ENCODE results near the gene HOXA5. TPM values are rescaled to one million over a fixed set of nuclear protein-coding genes. Genes with fewer than 3 reads are reported as not detected.

The HOXA5 gene
- total and polyA plus RNA-seq, 2 donors (not counting 1 experiment from before 2014, with no cell fraction given) = 18.3 to 35.6 TPM

- H3K27me3 ChIP-seq (ENCODE audit: control insufficient read depth, insufficient read depth, low read length) = no peaks in the 10 kb centered on the region
- DNase-seq (ENCODE audit: low read depth in 2 of 2) = peak in 1 of 2 donors; percentile 61
- H3K36me3 ChIP-seq (ENCODE audit: control insufficient read depth, insufficient read depth, low read length) = peaks cover 2% of the 10 kb centered on the region
- TF ChIP-seq, protein P1, sequence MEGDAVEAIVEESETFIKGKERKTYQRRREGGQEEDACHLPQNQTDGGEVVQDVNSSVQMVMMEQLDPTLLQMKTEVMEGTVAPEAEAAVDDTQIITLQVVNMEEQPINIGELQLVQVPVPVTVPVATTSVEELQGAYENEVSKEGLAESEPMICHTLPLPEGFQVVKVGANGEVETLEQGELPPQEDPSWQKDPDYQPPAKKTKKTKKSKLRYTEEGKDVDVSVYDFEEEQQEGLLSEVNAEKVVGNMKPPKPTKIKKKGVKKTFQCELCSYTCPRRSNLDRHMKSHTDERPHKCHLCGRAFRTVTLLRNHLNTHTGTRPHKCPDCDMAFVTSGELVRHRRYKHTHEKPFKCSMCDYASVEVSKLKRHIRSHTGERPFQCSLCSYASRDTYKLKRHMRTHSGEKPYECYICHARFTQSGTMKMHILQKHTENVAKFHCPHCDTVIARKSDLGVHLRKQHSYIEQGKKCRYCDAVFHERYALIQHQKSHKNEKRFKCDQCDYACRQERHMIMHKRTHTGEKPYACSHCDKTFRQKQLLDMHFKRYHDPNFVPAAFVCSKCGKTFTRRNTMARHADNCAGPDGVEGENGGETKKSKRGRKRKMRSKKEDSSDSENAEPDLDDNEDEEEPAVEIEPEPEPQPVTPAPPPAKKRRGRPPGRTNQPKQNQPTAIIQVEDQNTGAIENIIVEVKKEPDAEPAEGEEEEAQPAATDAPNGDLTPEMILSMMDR (conservative IDR thresholded peaks at IDR 0.05 in 1 of 2, IDR thresholded peaks at IDR 0.05 in 1 of 2; ENCODE audit: low read depth in 1 of 2, low read length in 2 of 2) = no peak
- TF ChIP-seq EZH2 (IDR thresholded peaks at IDR 0.05; ENCODE audit: low read length, missing control alignments) = no peak
- peak overlapping the region; percentile 41 to 61 (median 52) for H3K4me3 ChIP-seq (replicated peaks in 1 of 4; ENCODE audit: control extremely low read depth in 1 of 4, insufficient read depth in 1 of 4, low read depth in 3 of 4, low read length in 4 of 4)
- H4K20me1 ChIP-seq (ENCODE audit: control insufficient read depth, extremely low read depth, insufficient read depth, low read length) = no peaks in the 10 kb centered on the region
- H3K4me2 ChIP-seq (ENCODE audit: extremely low read depth, insufficient read depth, low read length) = peak overlapping the region; percentile 99
- peaks cover 93% of the 10 kb centered on the region for H3K79me2 ChIP-seq (ENCODE audit: control insufficient read depth, insufficient read depth, low read length)
- peak overlapping the region; percentile 98 for H3K27ac ChIP-seq (ENCODE audit: insufficient read depth, low read length)
- no peaks in the 10 kb centered on the region for H3K9me3 ChIP-seq (ENCODE audit: control insufficient read depth, insufficient read depth, low read depth, low read length)
- H3K4me1 ChIP-seq (ENCODE audit: control insufficient read depth, extremely low read depth, insufficient read depth, low read length) = peaks cover 26% of the 10 kb centered on the region
- no peak overlapping the region for H2AFZ ChIP-seq (ENCODE audit: low read length)
- peak overlapping the region; percentile 70 for H3K9ac ChIP-seq (ENCODE audit: insufficient read depth, low read length)
Observed at GRCh38 chr7:27145165-27145913, 1.9 kb upstream of the HOXA5 start.

GRCh38 chr7:27144781-27145164 lies 1.3 kb upstream of the HOXA5 start:
- H3K9me3 ChIP-seq (ENCODE audit: control insufficient read depth, insufficient read depth, low read depth, low read length) = no peaks in the 10 kb centered on the region
- peak overlapping the region; percentile 70 for H3K9ac ChIP-seq (ENCODE audit: insufficient read depth, low read length)
- H3K27me3 ChIP-seq (ENCODE audit: control insufficient read depth, insufficient read depth, low read length) = no peaks in the 10 kb centered on the region
- peaks cover 2% of the 10 kb centered on the region for H3K36me3 ChIP-seq (ENCODE audit: control insufficient read depth, insufficient read depth, low read length)
- peaks cover 93% of the 10 kb centered on the region for H3K79me2 ChIP-seq (ENCODE audit: control insufficient read depth, insufficient read depth, low read length)
- no peak for TF ChIP-seq EZH2 (IDR thresholded peaks at IDR 0.05; ENCODE audit: low read length, missing control alignments)
- TF ChIP-seq, protein P1 (conservative IDR thresholded peaks at IDR 0.05 in 1 of 2, IDR thresholded peaks at IDR 0.05 in 1 of 2; ENCODE audit: low read depth in 1 of 2, low read length in 2 of 2) = no peak
- peaks cover 28% of the 10 kb centered on the region for H3K4me1 ChIP-seq (ENCODE audit: control insufficient read depth, extremely low read depth, insufficient read depth, low read length)
- peak overlapping the region; percentile 41 to 61 (median 48) for H3K4me3 ChIP-seq (replicated peaks in 1 of 4; ENCODE audit: control extremely low read depth in 1 of 4, insufficient read depth in 1 of 4, low read depth in 3 of 4, low read length in 4 of 4)
- DNase-seq (ENCODE audit: low read depth in 2 of 2) = no peak
- no peak overlapping the region for H2AFZ ChIP-seq (ENCODE audit: low read length)
- H3K27ac ChIP-seq (ENCODE audit: insufficient read depth, low read length) = peak overlapping the region; percentile 98
- H3K4me2 ChIP-seq (ENCODE audit: extremely low read depth, insufficient read depth, low read length) = peak overlapping the region; percentile 99
- no peaks in the 10 kb centered on the region for H4K20me1 ChIP-seq (ENCODE audit: control insufficient read depth, extremely low read depth, insufficient read depth, low read length)

GRCh38 chr7:27143950-27144780 lies 684 bp upstream of the HOXA5 start:
- Histone ChIP-seq H3K9me3 (ENCODE audit: control insufficient read depth, insufficient read depth, low read depth, low read length) (no peaks in the 10 kb centered on the region), H2AFZ (ENCODE audit: low read length) (peak overlapping the region; percentile 2), H3K4me1 (ENCODE audit: control insufficient read depth, extremely low read depth, insufficient read depth, low read length) (peaks cover 28% of the 10 kb centered on the region), H3K4me2 (ENCODE audit: extremely low read depth, insufficient read depth, low read length) (peak overlapping the region; percentile 99), H3K27ac (ENCODE audit: insufficient read depth, low read length) (peak overlapping the region; percentile 98), H3K27me3 (ENCODE audit: control insufficient read depth, insufficient read depth, low read length) (no peaks in the 10 kb centered on the region), H3K36me3 (ENCODE audit: control insufficient read depth, insufficient read depth, low read length) (peaks cover 2% of the 10 kb centered on the region), H4K20me1 (ENCODE audit: control insufficient read depth, extremely low read depth, insufficient read depth, low read length) (no peaks in the 10 kb centered on the region), H3K79me2 (ENCODE audit: control insufficient read depth, insufficient read depth, low read length) (peaks cover 94% of the 10 kb centered on the region), H3K9ac (ENCODE audit: insufficient read depth, low read length) (peak overlapping the region; percentile 70), H3K4me3 (replicated peaks in 1 of 4; ENCODE audit: control extremely low read depth in 1 of 4, insufficient read depth in 1 of 4, low read depth in 3 of 4, low read length in 4 of 4) (peak overlapping the region; percentile 41 to 61 (median 48))
- TF ChIP-seq EZH2 (IDR thresholded peaks at IDR 0.05; ENCODE audit: low read length, missing control alignments) = no peak
- TF ChIP-seq, protein P1 (conservative IDR thresholded peaks at IDR 0.05 in 1 of 2, IDR thresholded peaks at IDR 0.05 in 1 of 2; ENCODE audit: low read depth in 1 of 2, low read length in 2 of 2) = no peak
- DNase-seq (ENCODE audit: low read depth in 2 of 2) = peak in 1 of 2 donors; percentile 76

Measured in fibroblast of lung (primary cell).